PC-3 (cell line): ENCODE measurements around the gene STUB1. TPM values are rescaled to one million over a fixed set of nuclear protein-coding genes. Genes with fewer than 3 reads are reported as not detected.

Experiments
- ATAC-seq: fragments of 200-7000 bp; cut with Tn5 transposase; 2 replicates; pipeline ENCODE4 v1.9.1; 2020; ENCODE audit warnings: mild to moderate bottlenecking, moderate library complexity
- BruUV-seq: library from RNA; stranded (reverse); fragments of 400-500 nt; replicated peaks from 2 replicates; lab custom pipeline; 2021; lab: Mats Ljungman, UMichigan
- CTCF ChIA-PET: fragments of 300-600 bp; sonication (Branson Sonifier 250); formaldehyde crosslinking; loops from one replicate; lab custom pipeline; 2022; ENCODE audit warnings: antibody characterized with exemption; lab: Charles Lee
- POLR2A ChIA-PET: fragments of 300-600 bp; sonication (Branson Sonifier 250); formaldehyde crosslinking; loops from one replicate; lab custom pipeline; 2022; ENCODE audit warnings: antibody characterized with exemption; ENCODE audit not compliant: unreplicated experiment; lab: Charles Lee
- DNase-seq: peaks from one replicate; pipeline ENCODE4 v3.0.0-alpha.2; 2015
- H2AFZ ChIP-seq: fragments of 300-600 bp; sonication (generic); 2 replicates; pipeline ENCODE4 v1.6.0; 2016; ENCODE audit warnings: antibody characterized with exemption, low read length
- H3F3A ChIP-seq: fragments of 300-600 bp; sonication (generic); one replicate; pipeline ENCODE4 v1.6.0; 2017; ENCODE audit warnings: antibody characterized with exemption, low read length, control low read depth, mild to moderate bottlenecking; ENCODE audit not compliant: unreplicated experiment
- H3K27ac ChIP-seq: fragments of 300-600 bp; sonication (generic); 2 replicates; pipeline ENCODE4 v1.5.1; 2016; ENCODE audit warnings: mild to moderate bottlenecking, low read length
- H3K27me3 ChIP-seq: fragments of 300-600 bp; sonication (generic); 2 replicates; pipeline ENCODE4 v1.6.1; 2016; ENCODE audit warnings: low read length, mixed read lengths
- H3K36me3 ChIP-seq: fragments of 300-600 bp; sonication (generic); 2 replicates; pipeline ENCODE4 v1.6.1; 2016; ENCODE audit warnings: low read depth, mixed run types, low read length, mixed read lengths
- H3K4me1 ChIP-seq: fragments of 300-600 bp; sonication (generic); 2 replicates; pipeline ENCODE4 v1.5.1; 2016; ENCODE audit warnings: low read length; ENCODE audit not compliant: insufficient read depth
- H3K4me2 ChIP-seq: fragments of 300-600 bp; sonication (generic); 2 replicates; pipeline ENCODE4 v1.6.0; 2016; ENCODE audit warnings: low read length
- H3K4me3 ChIP-seq: fragments of 300-600 bp; sonication (generic); 2 replicates; pipeline ENCODE4 v1.5.1; 2016; ENCODE audit warnings: mild to moderate bottlenecking, low read length, mixed read lengths
- H3K79me2 ChIP-seq: fragments of 300-600 bp; sonication (generic); 2 replicates; pipeline ENCODE4 v1.6.1; 2017; ENCODE audit warnings: low read length, mixed read lengths
- H3K9ac ChIP-seq: fragments of 300-600 bp; sonication (generic); 2 replicates; pipeline ENCODE4 v1.6.0; 2016; ENCODE audit warnings: mild to moderate bottlenecking, low read length
- H3K9me2 ChIP-seq: fragments of 300-600 bp; sonication (generic); replicated peaks from 2 replicates; pipeline ENCODE4 v1.6.1; 2016; ENCODE audit warnings: mixed run types, low read length, mixed read lengths
- H3K9me3 ChIP-seq: fragments of 300-600 bp; sonication (generic); 2 replicates; pipeline ENCODE4 v1.6.1; 2016; ENCODE audit warnings: low read length, mixed read lengths
- H4K20me1 ChIP-seq: fragments of 300-600 bp; sonication (generic); 2 replicates; pipeline ENCODE4 v1.6.1; 2016; ENCODE audit warnings: low read length, mixed read lengths
- EZH2 ChIP-seq: fragments of 300-600 bp; sonication (generic); IDR thresholded peaks from one replicate; pipeline ENCODE4 v1.6.1; 2017; ENCODE audit warnings: antibody characterized with exemption, mild to moderate bottlenecking, low read length; ENCODE audit not compliant: unreplicated experiment
- EZH2phosphoT487 ChIP-seq: fragments of 300-600 bp; sonication (generic); IDR thresholded peaks from 2 replicates; pipeline ENCODE4 v1.6.1; 2018; ENCODE audit warnings: mild to moderate bottlenecking, antibody characterized with exemption, low read length, borderline replicate concordance
- intact Hi-C: fragments of 100-400 bp; cut with micrococcal nuclease; formaldehyde crosslinking; loops from 2 replicates; pipeline ENCODE4 v1.9.0; 2023
- total RNA-seq: library from RNA; depleted of rRNA; stranded (reverse); fragments of >200 nt; gene quantifications from 2 replicates; pipeline ENCODE4 v1.2.3, GENCODE V29; 2014
- TF ChIP-seq, protein P1 (sequence below): fragments of 300-600 bp; sonication (generic); conservative IDR thresholded peaks from 2 replicates; pipeline ENCODE4 v1.5.1; 2017; ENCODE audit warnings: antibody characterized with exemption, low read depth, mild to moderate bottlenecking, low read length

STUB1 gene
- total RNA-seq, 1 experiment from 2014 or later = 152 TPM

DNA sequence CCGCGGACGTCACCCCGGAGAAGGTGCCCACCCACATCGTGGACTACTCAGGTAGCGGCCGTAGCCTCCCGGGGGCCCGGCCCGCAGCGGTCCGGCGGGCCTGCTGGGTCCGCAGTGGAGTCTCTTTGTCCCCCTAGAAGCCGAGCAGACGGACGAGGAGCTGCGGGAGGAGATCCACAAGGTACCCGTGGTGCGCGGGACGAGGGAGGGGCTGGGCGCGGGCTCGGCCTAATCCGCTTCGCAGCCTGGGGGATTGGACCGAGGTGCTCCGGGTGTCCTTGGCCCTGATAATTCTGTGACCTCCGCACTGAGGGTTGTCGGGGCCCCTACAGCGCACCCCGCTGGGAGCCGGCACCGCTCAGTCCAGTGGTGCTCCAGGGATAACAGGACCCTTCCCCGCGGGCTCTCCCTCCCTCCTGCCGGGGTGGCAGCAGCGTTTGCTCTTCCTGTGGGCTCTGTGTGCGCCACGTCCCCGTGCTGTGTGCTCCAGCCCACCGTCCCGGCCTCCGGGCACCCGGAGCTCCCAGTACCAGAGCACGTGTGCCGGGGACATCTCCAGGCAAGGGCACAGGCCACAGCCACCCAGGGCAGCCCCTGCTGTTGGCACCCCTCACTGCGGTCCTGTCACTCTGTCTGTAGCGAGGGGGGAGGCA, 11.6 kb upstream of the STUB1 start:
- Histone ChIP-seq H3F3A (no peaks in the 10 kb centered on the region), H4K20me1 (no peaks in the 10 kb centered on the region), H3K79me2 (peaks cover 22% of the 10 kb centered on the region), H3K27me3 (no peaks in the 10 kb centered on the region), H2AFZ (0 out of 2 replicates have a peak overlapping the region, but pooled peaks have one; percentile 42), H3K4me3 (peak overlapping the region; percentile 82), H3K4me1 (no peaks in the 10 kb centered on the region), H3K9ac (peak overlapping the region; percentile 97), H3K9me3 (no peaks in the 10 kb centered on the region), H3K4me2 (peak overlapping the region; percentile 90), H3K9me2 (no peaks in the 10 kb centered on the region), H3K36me3 (peaks cover 6% of the 10 kb centered on the region; the same call in 1 of the 2 replicates), H3K27ac (0 out of 2 replicates have a peak overlapping the region, but pooled peaks have one; percentile 11)
- ChIA-PET POLR2A (no interaction called here), CTCF (interaction anchor here (0.6 kb wide), 1 partner anchor 48 kb away, joined by 5 read pairs; no protein-coding TSS in a partner anchor)
- peak; percentile 16 for ATAC-seq
- intact Hi-C loops = no loop called here
- TF ChIP-seq, protein P1, sequence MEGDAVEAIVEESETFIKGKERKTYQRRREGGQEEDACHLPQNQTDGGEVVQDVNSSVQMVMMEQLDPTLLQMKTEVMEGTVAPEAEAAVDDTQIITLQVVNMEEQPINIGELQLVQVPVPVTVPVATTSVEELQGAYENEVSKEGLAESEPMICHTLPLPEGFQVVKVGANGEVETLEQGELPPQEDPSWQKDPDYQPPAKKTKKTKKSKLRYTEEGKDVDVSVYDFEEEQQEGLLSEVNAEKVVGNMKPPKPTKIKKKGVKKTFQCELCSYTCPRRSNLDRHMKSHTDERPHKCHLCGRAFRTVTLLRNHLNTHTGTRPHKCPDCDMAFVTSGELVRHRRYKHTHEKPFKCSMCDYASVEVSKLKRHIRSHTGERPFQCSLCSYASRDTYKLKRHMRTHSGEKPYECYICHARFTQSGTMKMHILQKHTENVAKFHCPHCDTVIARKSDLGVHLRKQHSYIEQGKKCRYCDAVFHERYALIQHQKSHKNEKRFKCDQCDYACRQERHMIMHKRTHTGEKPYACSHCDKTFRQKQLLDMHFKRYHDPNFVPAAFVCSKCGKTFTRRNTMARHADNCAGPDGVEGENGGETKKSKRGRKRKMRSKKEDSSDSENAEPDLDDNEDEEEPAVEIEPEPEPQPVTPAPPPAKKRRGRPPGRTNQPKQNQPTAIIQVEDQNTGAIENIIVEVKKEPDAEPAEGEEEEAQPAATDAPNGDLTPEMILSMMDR = no peak
- TF ChIP-seq EZH2 = no peak
- no peak for TF ChIP-seq EZH2phosphoT487
- DNase-seq = no peak
- TSS peak; percentile 11 for BruUV-seq

DNA sequence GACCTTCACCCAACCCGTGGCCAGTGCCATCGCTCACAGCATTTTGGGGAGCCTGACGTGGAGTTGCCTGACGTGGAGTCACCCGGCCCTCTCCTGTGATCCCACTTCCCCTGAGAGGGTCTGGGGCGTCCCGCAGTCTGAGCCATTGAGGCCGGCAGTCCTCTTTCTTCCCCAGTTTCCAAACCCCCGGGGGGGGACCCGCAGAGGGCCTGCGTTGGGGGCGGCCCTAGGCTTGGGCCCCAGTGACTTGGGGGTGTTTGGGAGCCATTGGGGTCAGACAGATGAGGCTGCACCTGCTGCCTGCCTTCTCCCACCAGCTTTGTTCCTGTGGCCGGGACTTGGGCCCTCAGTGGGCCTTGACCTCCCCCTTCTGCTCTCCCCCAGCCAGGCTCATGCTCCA, 10.5 kb upstream of the STUB1 start:
- no peak overlapping the region for H2AFZ ChIP-seq
- peak overlapping the region; percentile 82; the same call in 1 of the 2 replicates for H3K4me3 ChIP-seq
- no TSS peak for BruUV-seq
- H4K20me1 ChIP-seq = no peaks in the 10 kb centered on the region
- CTCF ChIA-PET = no interaction called here
- H3K79me2 ChIP-seq = peaks cover 22% of the 10 kb centered on the region
- no peak for DNase-seq
- H3K4me1 ChIP-seq = no peaks in the 10 kb centered on the region
- TF ChIP-seq EZH2phosphoT487 = no peak
- TF ChIP-seq, protein P1 = no peak
- no peak for TF ChIP-seq EZH2
- no peak for ATAC-seq
- H3K27me3 ChIP-seq = no peaks in the 10 kb centered on the region
- no peak overlapping the region for H3K9ac ChIP-seq
- no peak overlapping the region for H3K27ac ChIP-seq
- H3K9me2 ChIP-seq = no peaks in the 10 kb centered on the region
- H3F3A ChIP-seq = no peaks in the 10 kb centered on the region
- intact Hi-C loops = no loop called here
- H3K36me3 ChIP-seq = peaks cover 6% of the 10 kb centered on the region; the same call in 1 of the 2 replicates
- POLR2A ChIA-PET = no interaction called here
- peak overlapping the region; percentile 90 for H3K4me2 ChIP-seq
- no peaks in the 10 kb centered on the region for H3K9me3 ChIP-seq
